GM23338 (cell line): ENCODE measurements around the gene FKBP1A. TPM values are rescaled to one million over a fixed set of nuclear protein-coding genes. Genes with fewer than 3 reads are reported as not detected.

ENCODE experiments used
- ATAC-seq: fragments of 200-7000 bp; cut with Tn5 transposase; 3 replicates; pipeline ENCODE4 v1.9.1; 2020
- DNase-seq: peaks from one replicate; pipeline ENCODE4 v3.0.0-alpha.2; 2015; ENCODE audit warnings: low spot score
- H2AFZ ChIP-seq: fragments of 200-600 bp; sonication (generic); 2 replicates; pipeline ENCODE4 v1.8.0; 2016; ENCODE audit warnings: antibody characterized with exemption, mild to moderate bottlenecking, moderate library complexity
- H3F3A ChIP-seq: fragments of 200-600 bp; sonication (generic); replicated peaks from 2 replicates; pipeline ENCODE4 v1.8.0; 2017; ENCODE audit warnings: antibody characterized with exemption, mixed run types, low read depth
- H3K27ac ChIP-seq: fragments of 200-600 bp; sonication (generic); 2 replicates; pipeline ENCODE4 v1.6.1; 2016; ENCODE audit warnings: low read depth
- H3K27me3 ChIP-seq: fragments of 200-600 bp; sonication (generic); 2 replicates; pipeline ENCODE4 v1.8.0; 2016; ENCODE audit warnings: mild to moderate bottlenecking, mixed run types, moderate library complexity; ENCODE audit not compliant: insufficient read depth
- H3K36me3 ChIP-seq: fragments of 200-600 bp; sonication (generic); 2 replicates; pipeline ENCODE4 v1.8.0; 2016; ENCODE audit warnings: mild to moderate bottlenecking; ENCODE audit not compliant: insufficient read depth
- H3K4me1 ChIP-seq: fragments of 200-600 bp; sonication (generic); 2 replicates; pipeline ENCODE4 v1.8.0; 2016; ENCODE audit warnings: mild to moderate bottlenecking, moderate library complexity; ENCODE audit not compliant: insufficient read depth
- H3K4me2 ChIP-seq: fragments of 200-600 bp; sonication (generic); 2 replicates; pipeline ENCODE4 v1.7.1; 2017; ENCODE audit warnings: mixed run types
- H3K4me3 ChIP-seq: fragments of 200-600 bp; sonication (generic); 2 replicates; pipeline ENCODE4 v1.6.1; 2016; ENCODE audit warnings: mixed run types
- H3K79me2 ChIP-seq: fragments of 200-600 bp; sonication (generic); replicated peaks from 2 replicates; pipeline ENCODE4 v1.8.0; 2017; ENCODE audit warnings: mild to moderate bottlenecking; ENCODE audit not compliant: insufficient read depth
- H3K9me2 ChIP-seq: fragments of 200-600 bp; sonication (generic); 2 replicates; pipeline ENCODE4 v1.8.0; 2017; ENCODE audit not compliant: insufficient read depth
- H4K20me1 ChIP-seq: fragments of 200-600 bp; sonication (generic); replicated peaks from 2 replicates; pipeline ENCODE4 v1.8.0; 2017; ENCODE audit warnings: mild to moderate bottlenecking; ENCODE audit not compliant: insufficient read depth
- H3K27ac Mint-ChIP-seq: 2 replicates; pipeline ENCODE4 v1.8.0; 2020; ENCODE audit warnings: inconsistent platforms, mild to moderate bottlenecking, moderate library complexity, mixed read lengths
- H3K27me3 Mint-ChIP-seq: 3 replicates; pipeline ENCODE4 v1.8.0; 2022; ENCODE audit warnings: low read depth, mild to moderate bottlenecking, moderate library complexity, mixed read lengths, inconsistent platforms; ENCODE audit not compliant: insufficient read depth, poor library complexity
- H3K36me3 Mint-ChIP-seq: 3 replicates; pipeline ENCODE4 v1.8.0; 2021; ENCODE audit warnings: low read depth, mild to moderate bottlenecking, inconsistent platforms, moderate library complexity, mixed read lengths
- H3K4me1 Mint-ChIP-seq: 3 replicates; pipeline ENCODE4 v1.8.0; 2020; ENCODE audit warnings: mild to moderate bottlenecking, inconsistent platforms, mixed read lengths
- H3K4me3 Mint-ChIP-seq: 3 replicates; pipeline ENCODE4 v1.8.0; 2021; ENCODE audit warnings: moderate library complexity, mild to moderate bottlenecking, inconsistent platforms, mixed read lengths
- H3K9me3 Mint-ChIP-seq: 3 replicates; pipeline ENCODE4 v1.8.0; 2020; ENCODE audit warnings: moderate library complexity, mild to moderate bottlenecking, inconsistent platforms, mixed read lengths
- CREB1 ChIP-seq: fragments of 250-450 bp; sonication (Bioruptor Pico); IDR thresholded peaks from 2 replicates; pipeline ENCODE4 v1.5.0; 2020; ENCODE audit warnings: low read depth, mild to moderate bottlenecking, moderate library complexity
- ETS1 ChIP-seq: IDR thresholded peaks from 2 replicates; pipeline ENCODE4 v1.6.1; 2016; ENCODE audit warnings: antibody characterized with exemption
- EZH2 ChIP-seq: fragments of 200-600 bp; sonication (generic); IDR thresholded peaks from one replicate; pipeline ENCODE4 v1.8.0; 2017; ENCODE audit warnings: antibody characterized with exemption, mild to moderate bottlenecking, low read depth; ENCODE audit not compliant: unreplicated experiment
- JUNB ChIP-seq: IDR thresholded peaks from one replicate; pipeline ENCODE4 v1.6.1; 2016; ENCODE audit warnings: antibody characterized with exemption; ENCODE audit not compliant: unreplicated experiment
- REST ChIP-seq: IDR thresholded peaks from one replicate; pipeline ENCODE4 v1.6.1; 2018; ENCODE audit warnings: antibody characterized with exemption; ENCODE audit not compliant: unreplicated experiment
- STAT1 ChIP-seq: IDR thresholded peaks from one replicate; pipeline ENCODE4 v1.6.1; 2016; ENCODE audit warnings: antibody characterized with exemption; ENCODE audit not compliant: unreplicated experiment
- ZNF331 ChIP-seq: fragments of 250-450 bp; sonication (Bioruptor Pico); IDR thresholded peaks from 2 replicates; pipeline ENCODE4 v1.5.0; 2020; ENCODE audit warnings: low read depth, mild to moderate bottlenecking, moderate library complexity
- ZNF462 ChIP-seq: fragments of 250-450 bp; sonication (Bioruptor Pico); IDR thresholded peaks from 2 replicates; pipeline ENCODE4 v1.5.0; 2020; ENCODE audit warnings: mild to moderate bottlenecking, moderate library complexity
- polyA plus RNA-seq: library from polyadenylated mRNA; unstranded; fragments of >200 nt; fragmentation: Nextera tagmentation; extraction: Ambion mirVana; gene quantifications from 2 replicates; pipeline ENCODE4 v1.2.1, GENCODE V29; 2016
- total RNA-seq: library from RNA; depleted of rRNA; stranded (reverse); fragments of >200 nt; shearing (Covaris generic); gene quantifications from 2 replicates; pipeline ENCODE4 v1.2.3, GENCODE V29; 2014

The FKBP1A gene
- total and polyA plus RNA-seq, 2 experiments from 2014 or later = 171 to 350 TPM

- no peak for TF ChIP-seq REST
- no peak for TF ChIP-seq ZNF331 (CRISPR knock-in tag)
- TF ChIP-seq ETS1 = no peak
Observed at GRCh38 chr20:1402149-1402548, 9.3 kb upstream of the FKBP1A start (continued).

- H3K27ac ChIP-seq = no peak overlapping the region
- ATAC-seq = no peak
- Mint-ChIP-seq H3K27ac (no peak overlapping the region), H3K4me1 (peaks cover 20% of the 10 kb centered on the region), H3K9me3 (no peaks in the 10 kb centered on the region), H3K27me3 (peaks cover 3% of the 10 kb centered on the region), H3K36me3 (no peaks in the 10 kb centered on the region), H3K4me3 (no peak overlapping the region)
- H3K4me3 ChIP-seq = no peak overlapping the region
- H2AFZ ChIP-seq = no peak overlapping the region
- H3F3A ChIP-seq = no peaks in the 10 kb centered on the region
- no peaks in the 10 kb centered on the region for H3K36me3 ChIP-seq
- H4K20me1 ChIP-seq = no peaks in the 10 kb centered on the region
- no peaks in the 10 kb centered on the region for H3K79me2 ChIP-seq
- no peak for DNase-seq
- H3K4me2 ChIP-seq = no peak overlapping the region
- 0 out of 2 replicates have a peak, but pooled peaks cover 7% of the 10 kb centered on the region for H3K27me3 ChIP-seq
- peaks cover 7% of the 10 kb centered on the region; the same call in 1 of the 2 replicates for H3K9me2 ChIP-seq
- 0 out of 2 replicates have a peak, but pooled peaks cover 3% of the 10 kb centered on the region for H3K4me1 ChIP-seq
- TF ChIP-seq CREB1 = no peak
- no peak for TF ChIP-seq REST
- TF ChIP-seq STAT1 = no peak
- TF ChIP-seq JUNB = no peak
- TF ChIP-seq ZNF331 (CRISPR knock-in tag) = no peak
- no peak for TF ChIP-seq ZNF462
- no peak for TF ChIP-seq EZH2
- no peak for TF ChIP-seq ETS1
Observed at GRCh38 chr20:1401451-1401907, 8.6 kb upstream of the FKBP1A start.
